Activated CD8-positive, alpha-beta T cell treated with anti-CD3 and anti-CD28 coated beads for 36 hours (primary cell): Measurements from ENCODE around the gene ZFYVE28. TPM values are rescaled to one million over a fixed set of nuclear protein-coding genes. Genes with fewer than 3 reads are reported as not detected.

Experiments
- ATAC-seq: fragments of 200-7000 bp; cut with Tn5 transposase; one replicate; pipeline ENCODE4 v1.10.0; 2021; ENCODE audit warnings: mild to moderate bottlenecking, moderate library complexity
- CTCF ChIA-PET: fragments of 350-600 bp; sonication (Branson Sonifier 250); formaldehyde crosslinking; loops from one replicate; lab custom pipeline; 2021; ENCODE audit warnings: antibody characterized with exemption; lab: Charles Lee
- POLR2A ChIA-PET: fragments of 350-600 bp; sonication (Branson Sonifier 250); formaldehyde crosslinking; loops from one replicate; lab custom pipeline; 2021; ENCODE audit warnings: antibody characterized with exemption; lab: Charles Lee
- DNase-seq: peaks from one replicate; pipeline ENCODE4 v3.0.0-alpha.2; 2020
- H3K27ac Mint-ChIP-seq: one replicate; pipeline ENCODE4 v1.8.0; 2021; ENCODE audit warnings: mild to moderate bottlenecking, mixed read lengths
- H3K27me3 Mint-ChIP-seq: one replicate; pipeline ENCODE4 v1.8.0; 2021; ENCODE audit warnings: mixed read lengths
- H3K36me3 Mint-ChIP-seq: one replicate; pipeline ENCODE4 v1.8.0; 2021; ENCODE audit warnings: low read depth, mixed read lengths
- H3K4me1 Mint-ChIP-seq: one replicate; pipeline ENCODE4 v1.8.0; 2021; ENCODE audit warnings: low read depth, mixed read lengths
- H3K4me3 Mint-ChIP-seq: one replicate; pipeline ENCODE4 v1.8.0; 2021; ENCODE audit warnings: mild to moderate bottlenecking, moderate library complexity, mixed read lengths
- H3K9me3 Mint-ChIP-seq: one replicate; pipeline ENCODE4 v1.8.0; 2021; ENCODE audit warnings: mixed read lengths
- CTCF ChIP-seq: fragments of 200-600 bp; IDR thresholded peaks from one replicate; pipeline ENCODE4 v1.8.0; 2022; ENCODE audit warnings: antibody characterized with exemption, mild to moderate bottlenecking
- intact Hi-C: fragments of 100-400 bp; cut with micrococcal nuclease; formaldehyde crosslinking; loops from one replicate; pipeline ENCODE4 v1.10.0; 2022
- total RNA-seq, 2 experiments: library from RNA; stranded (reverse); gene quantifications; one replicate each; pipeline ENCODE4 v1.2.3, GENCODE V29; 2021

Gene ZFYVE28
- total RNA-seq, 2 experiments from 2014 or later = 4.9 to 7.0 TPM

- intact Hi-C loops = no loop called here
- no peak overlapping the region for H3K27ac Mint-ChIP-seq
- CTCF ChIA-PET = no interaction called here
Measured at GRCh38 chr4:2258091-2259035, 160.1 kb downstream of the ZFYVE28 start.

GRCh38 chr4:2257361-2258081, 160.9 kb downstream of the ZFYVE28 start:
- no peaks in the 10 kb centered on the region for H3K9me3 Mint-ChIP-seq
- no peaks in the 10 kb centered on the region for H3K27me3 Mint-ChIP-seq
- intact Hi-C loops = no loop called here
- H3K4me1 Mint-ChIP-seq = no peaks in the 10 kb centered on the region
- H3K36me3 Mint-ChIP-seq = no peaks in the 10 kb centered on the region
- CTCF ChIA-PET = no interaction called here
- no peak overlapping the region for H3K27ac Mint-ChIP-seq
- DNase-seq (no peak), ATAC-seq (no peak)
- no peak overlapping the region for H3K4me3 Mint-ChIP-seq
- POLR2A ChIA-PET = no interaction called here
- no peak for TF ChIP-seq CTCF

More at GRCh38 chr4:2258091-2259035, 160.1 kb downstream of the ZFYVE28 start:
- H3K4me3 Mint-ChIP-seq = no peak overlapping the region
- no peaks in the 10 kb centered on the region for H3K9me3 Mint-ChIP-seq
- H3K36me3 Mint-ChIP-seq = no peaks in the 10 kb centered on the region
- ATAC-seq (no peak), DNase-seq (no peak)
- no peak for TF ChIP-seq CTCF
- no peaks in the 10 kb centered on the region for H3K27me3 Mint-ChIP-seq
- POLR2A ChIA-PET = no interaction called here
- no peaks in the 10 kb centered on the region for H3K4me1 Mint-ChIP-seq

DNA sequence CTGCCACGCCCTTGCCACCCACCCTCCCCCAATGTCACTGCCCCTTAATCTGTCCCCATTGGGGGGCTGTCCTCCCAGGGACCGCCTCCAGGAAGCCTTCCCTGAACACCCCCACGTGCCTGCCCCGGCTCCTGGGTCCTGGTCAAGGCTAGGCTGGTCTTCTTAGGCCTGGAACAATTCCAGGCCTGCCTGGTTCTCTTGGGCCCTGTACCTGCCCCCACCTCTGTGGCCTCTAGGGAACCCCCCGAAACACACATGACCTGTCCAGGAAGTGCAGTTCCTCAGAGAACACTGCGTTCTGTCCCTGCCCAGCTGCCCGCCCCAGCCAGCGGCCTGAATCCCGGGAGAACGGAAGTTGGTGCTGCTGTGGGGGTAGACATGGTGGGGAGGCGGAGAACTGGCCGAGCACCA, 161.7 kb downstream of the ZFYVE28 start:
- no peak for TF ChIP-seq CTCF
- H3K27me3 Mint-ChIP-seq = no peaks in the 10 kb centered on the region
- no peaks in the 10 kb centered on the region for H3K4me1 Mint-ChIP-seq
- no peak overlapping the region for H3K27ac Mint-ChIP-seq
- no peak overlapping the region for H3K4me3 Mint-ChIP-seq
- H3K36me3 Mint-ChIP-seq = no peaks in the 10 kb centered on the region
- no peak for ATAC-seq
- no peak for DNase-seq
- POLR2A ChIA-PET = no interaction called here
- intact Hi-C loops = no loop called here
- no peaks in the 10 kb centered on the region for H3K9me3 Mint-ChIP-seq
- CTCF ChIA-PET = no interaction called here

DNA sequence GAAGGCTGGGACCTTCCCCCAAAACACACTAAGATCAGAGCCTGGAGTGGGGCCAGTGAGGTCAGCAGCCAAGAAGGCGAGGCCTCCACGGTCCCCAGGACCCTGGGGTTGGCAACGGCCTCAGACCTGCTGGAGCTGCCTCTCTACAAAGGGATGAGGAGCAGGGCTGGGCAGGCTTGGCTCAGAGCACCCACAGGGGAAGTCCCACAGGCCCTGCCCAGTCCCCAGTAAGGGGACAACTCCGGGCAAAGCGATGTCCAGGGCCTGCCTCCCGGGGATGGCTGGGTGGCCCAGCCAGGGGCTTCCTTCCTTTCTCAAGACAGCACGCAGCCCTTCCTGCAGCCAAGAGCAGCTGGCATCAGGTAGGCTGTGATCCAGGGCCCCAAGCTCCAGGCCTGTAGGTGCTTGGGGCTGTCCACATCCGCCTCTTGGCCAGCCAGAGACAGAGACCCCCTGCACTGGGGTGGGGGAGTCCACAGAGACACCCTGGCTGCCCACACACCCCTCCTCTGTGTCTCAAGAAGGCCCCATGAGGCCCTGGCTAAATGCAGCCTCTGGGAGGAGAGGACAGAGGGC, 162.2 kb downstream of the ZFYVE28 start:
- H3K27ac Mint-ChIP-seq = no peak overlapping the region

More for the DNA sequence above, 162.2 kb downstream of the ZFYVE28 start:
- Mint-ChIP-seq H3K9me3 (no peaks in the 10 kb centered on the region), H3K4me3 (no peak overlapping the region), H3K27me3 (no peaks in the 10 kb centered on the region), H3K36me3 (no peaks in the 10 kb centered on the region), H3K4me1 (no peaks in the 10 kb centered on the region)
- DNase-seq (no peak), ATAC-seq (no peak)
- intact Hi-C loops = no loop called here
- no peak for TF ChIP-seq CTCF
- ChIA-PET CTCF (no interaction called here), POLR2A (no interaction called here)
